Stimulated activated CD4-positive, alpha-beta T cell treated with anti-CD3 and anti-CD28 coated beads, TNF-alpha, amount 100 ng/mL, for 48 hours (primary cell): ENCODE data around the gene CAMK4.
"Not testable (repeated sequence)": the region's sequence is repeated elsewhere in the genome, so short reads cannot be mapped to it uniquely, and the experiment has no call there.

Experiments
- DNase-seq, 3 donors: peaks; one replicate each; pipeline ENCODE4 v3.0.0-alpha.2; 2020; ENCODE audit warnings: low read depth in 3 of 3

Gene CAMK4

GRCh38 chr5:111256128-111256527 lies 31.9 kb downstream of the CAMK4 start:
- DNase-seq, result no peak

- not testable (repeated sequence) for DNase-seq
Measured at GRCh38 chr5:111257610-111258009, 33.4 kb downstream of the CAMK4 start.

GRCh38 chr5:111259636-111260035 lies 35.5 kb downstream of the CAMK4 start:
- no peak for DNase-seq

- no peak for DNase-seq
Measured at GRCh38 chr5:111261610-111262009, 37.4 kb downstream of the CAMK4 start.

- DNase-seq, result no peak
Measured at GRCh38 chr5:111262153-111262552, 38.0 kb downstream of the CAMK4 start.

- DNase-seq, result no peak
Measured at GRCh38 chr5:111262815-111263214, 38.6 kb downstream of the CAMK4 start.

GRCh38 chr5:111266491-111266890 lies 42.3 kb downstream of the CAMK4 start:
- no peak for DNase-seq

GRCh38 chr5:111268300-111268699 lies 44.1 kb downstream of the CAMK4 start:
- no peak for DNase-seq

- no peak for DNase-seq
Measured at GRCh38 chr5:111271885-111272284, 47.7 kb downstream of the CAMK4 start.

GRCh38 chr5:111277061-111277460 lies 52.9 kb downstream of the CAMK4 start:
- DNase-seq, result no peak

- peak; percentile 74 to 87 (median 81) for DNase-seq
Measured at GRCh38 chr5:111278858-111279504, 54.8 kb downstream of the CAMK4 start.

- no peak for DNase-seq
Measured at GRCh38 chr5:111280282-111280951, 56.2 kb downstream of the CAMK4 start.

GRCh38 chr5:111282798-111283197 lies 58.6 kb downstream of the CAMK4 start:
- no peak for DNase-seq

GRCh38 chr5:111284825-111285224 lies 60.6 kb downstream of the CAMK4 start:
- DNase-seq, result no peak

- DNase-seq, result no peak
Measured at GRCh38 chr5:111294551-111294950, 70.4 kb downstream of the CAMK4 start.

- no peak for DNase-seq
Measured at GRCh38 chr5:111295649-111296048, 71.5 kb downstream of the CAMK4 start.

GRCh38 chr5:111296570-111296969 lies 72.4 kb downstream of the CAMK4 start:
- no peak for DNase-seq

GRCh38 chr5:111299067-111299481 lies 74.9 kb downstream of the CAMK4 start:
- DNase-seq, result no peak

GRCh38 chr5:111299831-111300432 lies 75.7 kb downstream of the CAMK4 start:
- no peak for DNase-seq

GRCh38 chr5:111301264-111301663 lies 77.1 kb downstream of the CAMK4 start:
- DNase-seq, result no peak

GRCh38 chr5:111302043-111302442 lies 77.9 kb downstream of the CAMK4 start:
- DNase-seq, result not testable (repeated sequence)

- no peak for DNase-seq
Measured at GRCh38 chr5:111308951-111309350, 84.8 kb downstream of the CAMK4 start.

GRCh38 chr5:111309384-111309783 lies 85.2 kb downstream of the CAMK4 start:
- DNase-seq, result no peak
